Stimulated activated CD4-positive, alpha-beta T cell treated with anti-CD3 and anti-CD28 coated beads, Interleukin-12 subunit alpha, Interleukin-12 subunit beta, amount 100 ng/mL, for 24 hours (primary cell): ENCODE measurements around the gene SPACA7.
A peak's percentile ranks its signal among the peaks of the same experiment; 100 is the strongest.
"Not testable (repeated sequence)": the region's sequence is repeated elsewhere in the genome, so short reads cannot be mapped to it uniquely, and the experiment has no call there.

Experiments used
- DNase-seq, 2 experiments: peaks; one replicate each; pipeline ENCODE4 v3.0.0-alpha.2; 2020; ENCODE audit warnings: low read depth in 2 of 2

The SPACA7 gene

GRCh38 chr13:112424098-112424497 is 47.9 kb downstream of the SPACA7 start:
- DNase-seq: no peak

DNA sequence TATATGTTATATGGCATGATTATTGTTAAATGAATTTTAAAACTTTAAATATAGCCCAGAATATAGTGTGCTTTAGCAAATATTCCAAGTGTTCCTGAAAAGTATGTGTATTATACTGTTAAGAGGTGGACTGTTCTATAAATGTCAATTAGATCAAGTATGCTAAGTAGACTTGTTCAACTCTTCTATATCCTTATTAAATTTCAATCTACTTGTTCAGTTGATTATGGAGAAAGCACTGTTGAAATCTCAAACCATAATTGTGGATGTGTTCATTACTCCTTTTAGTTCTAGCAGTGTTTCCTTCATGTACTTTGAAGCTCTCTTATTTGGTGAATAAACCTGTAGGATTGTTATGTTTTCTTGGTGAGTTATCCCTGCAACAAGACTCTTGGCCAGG is 52.5 kb downstream of the SPACA7 start:
- DNase-seq: no peak

DNA sequence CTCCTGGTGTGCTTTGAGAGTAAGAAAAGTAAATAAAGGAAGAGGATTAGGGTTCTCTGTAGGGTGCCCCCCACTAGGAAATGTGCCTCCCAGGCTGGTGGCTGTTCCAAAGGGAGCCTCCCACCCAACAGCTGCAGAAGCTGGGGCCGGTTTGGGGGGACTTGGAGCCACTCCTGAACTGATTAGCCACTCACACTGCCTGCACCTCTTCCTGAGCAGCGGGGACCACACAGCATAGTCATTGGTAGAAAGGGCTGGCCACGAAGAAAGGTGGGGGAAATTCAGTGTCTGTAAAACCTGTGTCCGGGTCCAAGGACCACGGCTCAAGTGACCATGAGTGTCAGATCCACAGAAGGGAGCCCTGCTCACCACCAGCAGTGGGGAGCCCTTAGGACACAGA is 55.6 kb downstream of the SPACA7 start:
- no peak for DNase-seq

- not testable (repeated sequence) for DNase-seq
Observed at GRCh38 chr13:112432734-112433133, 56.6 kb downstream of the SPACA7 start.

DNA sequence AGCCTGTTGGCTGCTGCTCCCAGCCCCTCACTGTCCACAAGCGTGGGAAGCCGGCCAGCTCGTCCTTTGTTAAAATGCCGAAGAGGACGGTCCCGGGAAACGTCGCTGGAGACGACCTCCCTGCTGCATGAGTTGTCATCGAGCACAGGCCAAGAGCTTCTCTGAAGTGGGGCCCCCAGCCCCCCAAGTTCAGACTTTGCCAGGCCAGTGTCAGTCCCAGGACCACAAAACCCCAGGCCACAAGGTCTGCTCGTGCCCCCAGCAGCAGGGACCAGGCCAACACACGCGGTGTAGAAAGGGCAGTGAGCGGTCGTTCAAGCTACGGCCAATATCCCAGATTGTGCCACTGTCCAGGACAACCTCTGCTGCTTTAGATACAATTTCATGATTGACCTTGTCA is 57.4 kb downstream of the SPACA7 start:
- DNase-seq: not testable (repeated sequence)

GRCh38 chr13:112434032-112434431 is 57.9 kb downstream of the SPACA7 start:
- no peak for DNase-seq

DNA sequence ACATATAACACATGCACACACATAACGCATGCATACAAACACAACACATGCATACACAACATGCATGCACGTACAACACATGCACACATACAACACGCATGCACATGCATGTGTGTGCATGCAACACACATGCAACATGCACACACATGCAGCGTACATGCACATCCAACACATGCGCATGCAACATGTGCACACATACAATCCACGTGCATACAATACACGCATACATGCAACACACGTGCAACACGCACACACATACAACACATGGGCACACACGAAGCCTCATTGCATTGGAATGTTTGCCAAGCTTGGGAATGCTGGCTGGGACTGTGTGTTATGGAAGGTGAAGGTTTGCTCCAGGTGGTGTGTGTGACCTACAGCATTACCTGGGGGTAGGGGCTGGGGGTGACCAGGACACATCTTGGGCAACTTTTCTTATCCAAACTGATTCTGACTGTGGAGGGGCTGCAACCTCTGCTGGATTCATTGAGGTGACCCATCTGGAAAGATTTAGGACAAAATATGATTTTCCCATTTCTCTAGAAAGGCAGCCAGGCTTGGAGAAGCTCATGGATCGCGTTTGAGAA is 58.9 kb downstream of the SPACA7 start:
- DNase-seq: no peak

- DNase-seq: no peak
Observed at GRCh38 chr13:112435973-112436372, 59.8 kb downstream of the SPACA7 start.

- DNase-seq: no peak
Observed at GRCh38 chr13:112438094-112438493, 61.9 kb downstream of the SPACA7 start.

GRCh38 chr13:112438515-112438914 is 62.4 kb downstream of the SPACA7 start:
- DNase-seq: no peak

GRCh38 chr13:112441226-112441625 is 65.1 kb downstream of the SPACA7 start:
- no peak for DNase-seq

DNA sequence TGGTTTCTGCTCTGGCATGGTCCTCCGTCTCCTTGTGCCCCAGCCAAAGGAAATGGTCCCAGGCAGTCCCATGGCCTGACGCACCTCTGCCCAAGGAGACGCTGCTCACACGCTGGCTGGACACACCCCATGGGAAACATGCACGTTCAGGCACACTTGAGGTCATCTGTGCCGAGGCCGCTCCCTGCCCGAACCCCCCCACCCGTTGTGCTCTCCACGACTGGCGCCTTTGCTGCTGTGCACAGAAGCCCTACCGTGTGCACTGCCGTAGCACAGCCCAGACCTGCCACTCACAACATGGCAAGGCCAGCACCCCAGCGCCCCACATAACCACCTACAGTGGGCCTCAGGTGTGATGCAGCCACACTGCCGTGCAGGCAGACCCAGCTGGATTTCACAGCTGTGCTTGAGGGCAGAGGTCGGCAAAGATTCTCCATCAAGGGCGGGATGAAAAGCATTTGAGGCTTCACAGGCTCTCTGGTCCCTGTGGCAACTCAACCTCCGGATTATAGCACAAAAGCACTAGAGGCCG is 65.7 kb downstream of the SPACA7 start:
- DNase-seq: no peak

DNA sequence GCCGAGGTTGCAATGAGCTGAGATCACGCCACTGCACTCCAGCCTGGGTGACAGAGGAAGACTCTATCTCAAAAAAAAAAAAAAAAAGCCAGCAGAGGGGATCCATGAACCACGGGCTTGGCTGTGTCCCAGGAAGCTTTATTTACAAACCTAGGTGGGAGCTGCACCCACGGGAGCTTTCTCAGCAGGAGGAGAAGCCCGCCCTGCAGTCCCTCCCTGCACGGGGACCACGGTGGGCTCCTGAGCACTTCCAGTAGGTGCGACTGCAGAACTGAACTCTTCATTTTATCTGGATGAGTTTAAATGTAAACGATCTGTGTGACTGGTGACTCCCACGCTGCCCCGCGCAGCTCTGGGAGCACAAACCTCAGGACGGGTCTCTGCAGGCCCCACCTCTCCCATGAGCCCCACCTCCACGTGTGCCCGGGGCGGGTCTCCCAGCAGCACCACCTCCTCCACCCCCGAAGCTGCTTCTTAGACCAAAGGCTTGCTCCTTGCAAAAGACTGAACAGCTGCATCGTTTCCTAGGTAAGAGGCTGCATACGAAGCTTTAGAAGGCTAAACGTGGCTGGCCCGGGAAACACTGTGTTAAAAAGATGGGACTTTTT is 66.4 kb downstream of the SPACA7 start:
- no peak for DNase-seq

DNA sequence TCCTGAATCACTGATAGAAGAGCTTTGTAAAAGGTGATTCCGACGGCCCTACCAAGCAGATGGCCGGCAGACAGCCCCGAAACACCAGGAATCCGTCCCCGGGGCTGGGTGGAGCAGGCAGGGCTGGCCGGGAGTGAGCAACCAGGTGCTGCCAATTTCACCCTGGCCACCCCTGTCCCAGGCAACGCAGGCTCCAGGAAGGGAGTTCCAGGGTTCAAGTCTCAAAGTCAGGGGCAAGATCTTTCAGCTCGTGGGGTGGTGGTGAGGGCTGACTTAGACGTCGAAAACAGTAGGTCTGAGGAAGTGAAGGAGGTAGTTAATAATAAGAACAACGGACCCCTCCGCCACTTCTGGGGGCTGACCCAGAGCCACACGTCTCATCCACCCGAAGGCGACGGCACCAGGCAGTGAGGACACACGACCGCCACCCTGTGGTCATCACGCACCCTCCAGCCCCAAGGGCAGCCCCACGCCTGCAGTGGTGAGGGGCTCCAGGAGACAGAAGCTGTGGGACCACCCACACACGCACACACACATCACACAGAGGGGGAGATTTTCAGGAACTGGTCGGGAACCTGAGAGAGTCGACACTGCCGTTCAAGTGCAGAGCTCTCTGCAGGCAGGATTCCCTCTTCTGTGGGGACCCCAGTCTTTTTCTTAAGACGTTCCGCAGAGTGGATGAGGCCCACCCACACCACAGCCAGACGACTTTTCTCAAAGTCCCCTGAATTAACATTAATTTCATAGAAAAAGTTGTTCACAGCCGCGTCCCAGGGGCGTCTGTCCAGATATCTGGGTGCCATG is 67.2 kb downstream of the SPACA7 start:
- DNase-seq: no peak

GRCh38 chr13:112443995-112444311 is 67.8 kb downstream of the SPACA7 start:
- peak; percentile 24 to 61 for DNase-seq

GRCh38 chr13:112444416-112445399 is 68.6 kb downstream of the SPACA7 start:
- DNase-seq: no peak

- DNase-seq: no peak
Observed at GRCh38 chr13:112445411-112446271, 69.5 kb downstream of the SPACA7 start.

DNA sequence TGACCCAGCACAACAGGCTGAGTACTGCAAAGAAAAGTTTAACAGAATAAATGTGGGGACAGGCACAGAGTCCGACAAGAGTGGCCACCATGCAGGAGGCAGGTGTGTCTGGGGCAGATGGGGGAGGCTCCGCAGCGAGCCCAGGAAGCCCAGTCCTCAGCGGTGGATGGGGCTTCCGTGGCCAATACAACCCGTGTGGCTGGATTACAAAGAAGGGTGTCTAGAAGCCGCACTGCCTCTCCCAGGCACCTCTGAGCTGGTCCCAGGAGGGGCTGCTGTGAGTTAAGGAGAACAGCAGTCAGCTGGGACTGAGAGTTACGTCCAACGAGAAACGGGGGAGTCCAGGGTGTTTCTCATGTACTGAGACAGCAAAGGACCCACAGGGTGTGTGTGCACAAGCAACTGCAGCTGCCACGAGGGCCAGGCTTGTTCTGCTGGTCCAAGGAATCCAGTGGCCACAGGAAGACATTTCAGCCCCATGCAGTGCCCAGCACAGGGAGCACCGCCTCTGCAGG is 70.2 kb downstream of the SPACA7 start:
- DNase-seq: no peak

DNA sequence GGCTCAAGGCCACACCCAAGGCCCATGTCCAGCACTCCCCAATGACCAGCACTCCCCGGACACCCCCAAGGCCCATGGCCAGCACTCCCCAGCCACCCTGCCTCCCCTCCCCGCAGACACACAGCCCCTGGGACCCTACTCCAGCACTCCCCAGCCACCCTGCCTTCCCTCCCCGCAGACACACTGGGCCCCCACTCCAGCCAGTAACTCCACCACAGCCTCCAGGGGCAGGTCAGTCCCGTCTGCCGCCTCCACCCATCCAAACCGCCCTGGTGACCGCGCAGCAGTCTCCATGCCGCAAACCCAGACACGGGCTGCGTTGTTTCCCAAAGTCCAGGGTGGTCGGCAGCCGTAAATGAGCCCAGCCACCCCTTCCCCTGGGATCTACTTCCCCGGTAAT is 70.7 kb downstream of the SPACA7 start:
- no peak for DNase-seq

DNA sequence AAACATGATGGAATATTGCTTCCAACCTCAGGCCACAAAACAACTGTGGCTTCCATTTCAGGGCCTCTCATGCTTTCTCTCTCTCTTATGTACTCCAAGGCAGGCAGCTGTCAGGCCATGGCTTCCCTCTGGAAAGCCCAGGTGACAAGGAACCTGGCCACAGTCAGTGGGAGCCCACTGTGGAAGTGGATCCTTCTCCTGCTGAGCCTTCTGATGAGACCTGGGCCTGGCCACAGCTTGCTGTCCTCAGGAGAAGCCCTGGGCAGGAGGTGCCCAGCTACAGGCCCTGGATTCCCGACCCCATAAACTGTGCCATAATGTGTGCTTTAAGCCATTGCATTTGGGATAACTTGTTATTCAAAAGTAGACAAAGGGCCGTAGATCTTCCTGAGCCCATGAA is 71.2 kb downstream of the SPACA7 start:
- DNase-seq: no peak
